K562 (cell line): ENCODE measurements around the gene ARL8A. TPM values are rescaled to one million over a fixed set of nuclear protein-coding genes. Genes with fewer than 3 reads are reported as not detected.

Experiments
- ATAC-seq: fragments of 200-7000 bp; cut with Tn5 transposase; 3 replicates; pipeline ENCODE4 v1.9.1; 2020; ENCODE audit warnings: moderate library complexity
- BruUV-seq: library from RNA; stranded (reverse); fragments of 400-500 nt; replicated peaks from 2 replicates; lab custom pipeline; 2021; lab: Mats Ljungman, UMichigan
- CTCF ChIA-PET: fragments of 300-600 bp; formaldehyde crosslinking; extraction: SDS; loops from one replicate; lab custom pipeline; 2021; ENCODE audit warnings: low intra/inter-chr PET ratio; lab: Yijun Ruan, JAX
- POLR2A ChIA-PET: fragments of 300-600, 350-650 bp; sonication (Branson Sonifier 250); formaldehyde crosslinking; extraction: SDS; loops from one replicate; lab custom pipeline; 2021; ENCODE audit warnings: antibody characterized with exemption, inconsistent platforms; lab: Yijun Ruan, JAX
- DNase-seq, 4 experiments: peaks; one replicate each; pipeline versions ENCODE4 v3.0.0 to v3.0.0-alpha.2; 2011 to 2018; ENCODE audit warnings: low spot score in 3 of 4, mixed read lengths in 3 of 4; ENCODE audit errors: extremely low read depth in 1 of 4
- FAIRE-seq: peaks from 2 replicates; lab custom pipeline; 2011; peaks lifted over from hg19 to GRCh38; lab: Jason Lieb, UNC
- H2AFZ ChIP-seq: 2 replicates; pipeline ENCODE4 v1.6.0; 2011; ENCODE audit warnings: low read depth, low read length, control low read depth, inconsistent platforms
- H3K27ac ChIP-seq: fragments of 200-600 bp; 3 replicates; pipeline ENCODE4 v1.8.0; 2011; ENCODE audit warnings: low read depth, mild to moderate bottlenecking, control low read depth, inconsistent platforms, low read length, moderate library complexity, mixed read lengths; ENCODE audit errors: extremely low read depth
- H3K27me3 ChIP-seq, 2 experiments: fragments of 300-600 bp in 1 of 2; 2 replicates in 1 of 2; 3 replicates in 1 of 2; pipeline versions ENCODE4 v1.6.0 to v1.8.0; 2011; ENCODE audit warnings: inconsistent platforms in 2 of 2, low read length in 2 of 2, mild to moderate bottlenecking in 1 of 2, mixed read lengths in 1 of 2, moderate library complexity in 1 of 2; ENCODE audit not compliant: control insufficient read depth in 2 of 2, insufficient read depth in 2 of 2
- H3K36me3 ChIP-seq: fragments of 300-600 bp; 3 replicates; pipeline ENCODE4 v1.8.0; 2011; ENCODE audit warnings: mild to moderate bottlenecking, low read length, inconsistent platforms; ENCODE audit not compliant: control insufficient read depth, insufficient read depth
- H3K4me1 ChIP-seq, 2 experiments: fragments of 200-600 bp in 1 of 2; replicated peaks in 1 of 2; 2 replicates in 1 of 2; 3 replicates in 1 of 2; pipeline versions ENCODE4 v1.5.1 to v1.8.0; 2011; ENCODE audit warnings: inconsistent platforms in 2 of 2, low read length in 2 of 2, mild to moderate bottlenecking in 1 of 2, mixed read lengths in 1 of 2, moderate library complexity in 1 of 2; ENCODE audit not compliant: control insufficient read depth in 2 of 2, insufficient read depth in 2 of 2
- H3K4me2 ChIP-seq: 2 replicates; pipeline ENCODE4 v1.6.1; 2011; ENCODE audit warnings: low read length, control low read depth, inconsistent platforms, mixed read lengths; ENCODE audit not compliant: insufficient read depth
- H3K4me3 ChIP-seq: fragments of 200-600 bp; sonication (generic), shearing (Covaris generic); 2 replicates; pipeline ENCODE4 v1.5.1; 2016; ENCODE audit warnings: control low read depth, inconsistent platforms
- H3K79me2 ChIP-seq: fragments of 200-600 bp; 3 replicates; pipeline ENCODE4 v1.8.0; 2011; ENCODE audit warnings: low read length, inconsistent platforms; ENCODE audit not compliant: control insufficient read depth, insufficient read depth
- H3K9ac ChIP-seq, 2 experiments: 2 replicates each; pipeline versions ENCODE4 v1.6.0 to v1.6.1; 2011; ENCODE audit warnings: low read depth in 2 of 2, low read length in 2 of 2, control low read depth in 1 of 2, inconsistent platforms in 1 of 2, mild to moderate bottlenecking in 1 of 2, mixed read lengths in 1 of 2; ENCODE audit not compliant: insufficient read depth in 1 of 2
- H3K9me1 ChIP-seq: one replicate; pipeline ENCODE4 v1.6.0; 2011; ENCODE audit warnings: inconsistent platforms, mild to moderate bottlenecking, low read length, moderate library complexity; ENCODE audit not compliant: control insufficient read depth, insufficient read depth
- H3K9me3 ChIP-seq: replicated peaks from 2 replicates; pipeline ENCODE4 v1.5.1; 2011; ENCODE audit warnings: low read depth, low read length, inconsistent platforms; ENCODE audit not compliant: control insufficient read depth, insufficient read depth
- H4K20me1 ChIP-seq: replicated peaks from 2 replicates; pipeline ENCODE4 v1.6.1; 2011; ENCODE audit warnings: low read length, inconsistent platforms, mixed read lengths; ENCODE audit not compliant: control insufficient read depth, insufficient read depth
- FIP1L1 ChIP-seq: fragments of 200-400 bp; formaldehyde crosslinking; IDR thresholded peaks from 2 replicates; pipeline ENCODE4 v1.6.1; 2018; ENCODE audit warnings: mild to moderate bottlenecking, low read depth, low read length; ENCODE audit not compliant: poor library complexity, severe bottlenecking
- LCOR ChIP-seq: sonication (generic); formaldehyde crosslinking; IDR thresholded peaks from 2 replicates; pipeline ENCODE4 v1.8.0; 2022; ENCODE audit warnings: mild to moderate bottlenecking, missing genetic modification reagents
- MNT ChIP-seq, 2 experiments: fragments of 450-650 bp; conservative IDR thresholded peaks; 2 replicates each; pipeline ENCODE4 v1.6.1; 2017; ENCODE audit warnings: mild to moderate bottlenecking in 2 of 2, moderate library complexity in 2 of 2
- NFRKB ChIP-seq: fragments of 450-650 bp; IDR thresholded peaks from 2 replicates; pipeline ENCODE4 v1.6.1; 2016; ENCODE audit warnings: low read depth
- NR4A1 ChIP-seq, 2 experiments: fragments of 250-450 bp in 1 of 2; fragments of 450-650 bp in 1 of 2; sonication (Bioruptor Pico) in 1 of 2; IDR thresholded peaks; 2 replicates each; pipeline versions ENCODE4 v1.4.0 to v1.6.1; 2016 to 2020; ENCODE audit warnings: mild to moderate bottlenecking in 2 of 2, missing compliant biosample characterization in 1 of 2, missing genetic modification characterization in 1 of 2, moderate library complexity in 1 of 2
- RBM34 ChIP-seq: fragments of 200-400 bp; formaldehyde crosslinking; IDR thresholded peaks from 2 replicates; pipeline ENCODE4 v1.6.1; 2018; ENCODE audit warnings: low read length, borderline replicate concordance; ENCODE audit not compliant: insufficient read depth
- SUPT5H ChIP-seq: fragments of 450-650 bp; IDR thresholded peaks from 2 replicates; pipeline ENCODE4 v1.6.1; 2016
- ZNF407 ChIP-seq: fragments of 450-650 bp; IDR thresholded peaks from 2 replicates; pipeline ENCODE4 v1.6.1; 2016; ENCODE audit warnings: low read depth
- ZNF707 ChIP-seq: fragments of 250-450 bp; sonication (Bioruptor Pico); conservative IDR thresholded peaks from 2 replicates; pipeline ENCODE4 v1.8.0; 2022; ENCODE audit warnings: inconsistent platforms, mild to moderate bottlenecking, moderate library complexity
- WGBS: fragments of 100-300 bp; shearing (Covaris generic); methylation state at CpG from one replicate; pipeline ENCODE4 v1.1.6; 2016; ENCODE audit warnings: low coverage, mixed read lengths; ENCODE audit not compliant: insufficient coverage; ENCODE audit errors: missing lambda C conversion rate; 5-methylcytosine and 5-hydroxymethylcytosine counted together
- in situ Hi-C: fragments of 300-500 bp; cut with MboI; formaldehyde crosslinking; loops from 4 replicates; pipeline ENCODE4 v1.15.0; 2018; ENCODE audit warnings: inconsistent platforms, mixed read lengths
- intact Hi-C: fragments of 100-400 bp; cut with micrococcal nuclease; formaldehyde crosslinking; loops from 2 replicates; pipeline ENCODE4 v1.14.2; 2022
- polyA plus RNA-seq, 8 experiments: library from polyadenylated mRNA; depleted of rRNA in 4 of 8; stranded (reverse) in 5 of 8; unstranded in 3 of 8; fragments of >200 nt; fragmentation: Nextera tagmentation in 2 of 8; fragmentation: Illumina TruSeq in 1 of 8; extraction: Ambion mirVana in 2 of 8; extraction: Trizol in 1 of 8; gene quantifications; 2 replicates each; pipeline versions ENCODE4 v1.2.1 to v1.2.3, GENCODE V29; 2011 to 2014; ENCODE audit warnings: inconsistent platforms in 1 of 8, missing spikeins in 1 of 8
- total RNA-seq, 7 experiments: library from RNA; depleted of rRNA in 6 of 7; stranded (reverse); fragments of >200 nt in 6 of 7; fragmentation: Illumina TruSeq in 2 of 7; extraction: Trizol in 2 of 7; gene quantifications; 2 replicates each; pipeline versions ENCODE4 v1.2.1 to v1.2.3, GENCODE V29; 2011 to 2021; ENCODE audit warnings: low replicate concordance in 1 of 7

ARL8A gene
- total and polyA plus RNA-seq, 9 of the 15 experiments (the other 6 are each of a cell fraction or from before 2014, with no cell fraction given): 0.17 to 27.3 (median 15.6) TPM

GRCh38 chr1:202162418-202163280 lies 18.1 kb upstream of the ARL8A start (continued):
- TF ChIP-seq MNT (conservative IDR thresholded peaks at IDR 0.05) (peak in 1 of 2 experiments; percentile 46; a peak in 1 of 4 replicates), FIP1L1 (no peak), SUPT5H (peak; percentile 68), ZNF707 (CRISPR knock-in tag) (no peak), LCOR (no peak), NR4A1 (CRISPR knock-in tag; IDR thresholded peaks at IDR 0.05) (0 out of 2 replicates have a peak, but pooled peaks have one; percentile 23), NR4A1 (tag; IDR thresholded peaks at IDR 0.05) (no peak)

GRCh38 chr1:202162047-202162417 lies 17.5 kb upstream of the ARL8A start:
- H3K4me2 ChIP-seq: peak overlapping the region; percentile 90
- H3K9me1 ChIP-seq: no peaks in the 10 kb centered on the region
- 0% methylated on average over 3 of the region's 4 CpGs for WGBS
- H3K36me3 ChIP-seq: peaks cover 19% of the 10 kb centered on the region; the same call in 2 of the 3 replicates
- H3K79me2 ChIP-seq: peaks cover 98% of the 10 kb centered on the region
- no TSS peak for BruUV-seq
- no peak for FAIRE-seq
- CTCF ChIA-PET: no interaction called here
- intact Hi-C loops: no loop called here
- in situ Hi-C loops: no loop called here
- peak; percentile 11 for ATAC-seq
- no peaks in the 10 kb centered on the region for H3K27me3 ChIP-seq
- DNase-seq: peak; percentile 73 to 85 (median 74)
- POLR2A ChIA-PET: interaction anchor here (0.6 to 2.9 kb wide), 9 partner anchors 7 to 683 kb away, joined by 3 to 21 read pairs (median 3); no protein-coding TSS in a partner anchor
- H4K20me1 ChIP-seq: no peaks in the 10 kb centered on the region
- H3K27ac ChIP-seq: peak overlapping the region; percentile 99
- H3K4me3 ChIP-seq: peak overlapping the region; percentile 57
- H3K4me1 ChIP-seq: peaks cover 84 to 90% of the 10 kb centered on the region in 2 experiments
- H3K9ac ChIP-seq: peak overlapping the region; percentile 89 to 91
- peak overlapping the region; percentile 54 for H2AFZ ChIP-seq
- H3K9me3 ChIP-seq: no peaks in the 10 kb centered on the region
- TF ChIP-seq ZNF407: no peak
- 0 out of 2 replicates have a peak, but pooled peaks have one; percentile 17 for TF ChIP-seq NFRKB
- no peak for TF ChIP-seq RBM34
